ENCODE measurements around the gene ZNF557.

ZNF557 gene

DNA sequence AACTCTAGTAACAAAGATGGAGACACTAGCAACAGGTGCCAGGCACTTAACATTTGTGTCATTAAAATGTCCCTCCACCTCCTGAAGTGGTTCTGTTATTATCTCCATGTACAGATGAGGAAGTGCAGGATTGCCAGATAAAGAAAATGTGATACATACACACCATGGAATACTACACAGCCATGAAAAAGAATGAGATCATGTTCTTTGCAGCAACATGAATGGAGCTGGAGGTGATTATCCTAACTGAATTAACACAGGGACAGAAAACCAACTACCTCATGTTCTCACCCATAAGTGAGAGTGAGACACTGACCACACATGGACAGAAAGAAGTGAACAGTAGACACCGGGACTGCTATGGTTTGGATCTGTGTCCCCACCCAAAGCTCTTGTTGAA lies 60.5 kb downstream of the ZNF557 start:
- no peak for DNase-seq

DNA sequence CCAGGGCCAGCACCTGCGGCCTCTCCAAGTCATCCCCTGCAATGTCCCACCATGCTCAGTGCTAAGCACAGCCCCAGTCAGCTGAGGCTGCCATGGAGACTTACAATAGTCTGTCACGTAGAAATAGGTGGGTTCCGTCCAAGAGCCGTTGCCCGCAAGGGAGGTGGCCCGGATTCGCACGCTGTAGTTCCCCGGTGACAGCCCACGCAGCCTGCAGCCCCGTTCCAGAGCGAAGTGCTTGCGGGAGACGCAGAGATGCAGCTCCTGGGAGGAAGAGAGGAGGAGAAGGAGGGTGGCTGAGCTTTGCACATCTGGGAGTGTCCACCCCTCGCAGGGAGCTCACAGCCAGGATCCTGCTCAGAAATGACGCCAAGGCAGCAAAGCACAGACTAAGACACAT lies 62.6 kb downstream of the ZNF557 start:
- no peak for DNase-seq

DNA sequence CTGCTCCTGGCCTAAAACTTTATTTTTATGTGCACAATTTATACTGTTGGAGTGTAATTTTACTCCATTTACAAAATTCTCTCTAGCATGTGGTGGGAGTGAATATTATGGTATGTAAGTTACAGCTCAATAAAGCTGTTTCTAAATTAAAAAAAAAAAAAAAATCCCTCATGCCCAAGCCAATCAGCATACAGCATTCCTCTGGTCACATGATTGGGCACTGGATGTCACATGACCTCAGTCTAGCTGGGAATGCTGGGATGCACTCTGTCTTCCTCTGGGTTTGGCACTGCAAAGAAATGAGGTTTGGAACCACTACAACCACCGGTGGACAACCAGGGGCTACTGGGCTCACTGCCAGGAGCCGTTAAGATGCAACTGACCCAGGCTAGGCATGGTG lies 67.6 kb downstream of the ZNF557 start:
- DNase-seq: no peak
